GM12801 (cell line): ENCODE data around the gene PRELID1.

Source experiments
- TF ChIP-seq, protein P1 (sequence below): IDR thresholded peaks from one replicate; pipeline ENCODE4 v1.5.1; 2011; ENCODE audit warnings: control low read depth; ENCODE audit not compliant: insufficient read length; ENCODE audit errors: extremely low read depth

PRELID1 gene

GRCh38 chr5:177329883-177330282 lies 26.3 kb downstream of the PRELID1 start:
- TF ChIP-seq, protein P1, sequence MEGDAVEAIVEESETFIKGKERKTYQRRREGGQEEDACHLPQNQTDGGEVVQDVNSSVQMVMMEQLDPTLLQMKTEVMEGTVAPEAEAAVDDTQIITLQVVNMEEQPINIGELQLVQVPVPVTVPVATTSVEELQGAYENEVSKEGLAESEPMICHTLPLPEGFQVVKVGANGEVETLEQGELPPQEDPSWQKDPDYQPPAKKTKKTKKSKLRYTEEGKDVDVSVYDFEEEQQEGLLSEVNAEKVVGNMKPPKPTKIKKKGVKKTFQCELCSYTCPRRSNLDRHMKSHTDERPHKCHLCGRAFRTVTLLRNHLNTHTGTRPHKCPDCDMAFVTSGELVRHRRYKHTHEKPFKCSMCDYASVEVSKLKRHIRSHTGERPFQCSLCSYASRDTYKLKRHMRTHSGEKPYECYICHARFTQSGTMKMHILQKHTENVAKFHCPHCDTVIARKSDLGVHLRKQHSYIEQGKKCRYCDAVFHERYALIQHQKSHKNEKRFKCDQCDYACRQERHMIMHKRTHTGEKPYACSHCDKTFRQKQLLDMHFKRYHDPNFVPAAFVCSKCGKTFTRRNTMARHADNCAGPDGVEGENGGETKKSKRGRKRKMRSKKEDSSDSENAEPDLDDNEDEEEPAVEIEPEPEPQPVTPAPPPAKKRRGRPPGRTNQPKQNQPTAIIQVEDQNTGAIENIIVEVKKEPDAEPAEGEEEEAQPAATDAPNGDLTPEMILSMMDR, result no peak

- TF ChIP-seq, protein P1, result no peak
Observed at GRCh38 chr5:177330991-177331842, 27.6 kb downstream of the PRELID1 start.

DNA sequence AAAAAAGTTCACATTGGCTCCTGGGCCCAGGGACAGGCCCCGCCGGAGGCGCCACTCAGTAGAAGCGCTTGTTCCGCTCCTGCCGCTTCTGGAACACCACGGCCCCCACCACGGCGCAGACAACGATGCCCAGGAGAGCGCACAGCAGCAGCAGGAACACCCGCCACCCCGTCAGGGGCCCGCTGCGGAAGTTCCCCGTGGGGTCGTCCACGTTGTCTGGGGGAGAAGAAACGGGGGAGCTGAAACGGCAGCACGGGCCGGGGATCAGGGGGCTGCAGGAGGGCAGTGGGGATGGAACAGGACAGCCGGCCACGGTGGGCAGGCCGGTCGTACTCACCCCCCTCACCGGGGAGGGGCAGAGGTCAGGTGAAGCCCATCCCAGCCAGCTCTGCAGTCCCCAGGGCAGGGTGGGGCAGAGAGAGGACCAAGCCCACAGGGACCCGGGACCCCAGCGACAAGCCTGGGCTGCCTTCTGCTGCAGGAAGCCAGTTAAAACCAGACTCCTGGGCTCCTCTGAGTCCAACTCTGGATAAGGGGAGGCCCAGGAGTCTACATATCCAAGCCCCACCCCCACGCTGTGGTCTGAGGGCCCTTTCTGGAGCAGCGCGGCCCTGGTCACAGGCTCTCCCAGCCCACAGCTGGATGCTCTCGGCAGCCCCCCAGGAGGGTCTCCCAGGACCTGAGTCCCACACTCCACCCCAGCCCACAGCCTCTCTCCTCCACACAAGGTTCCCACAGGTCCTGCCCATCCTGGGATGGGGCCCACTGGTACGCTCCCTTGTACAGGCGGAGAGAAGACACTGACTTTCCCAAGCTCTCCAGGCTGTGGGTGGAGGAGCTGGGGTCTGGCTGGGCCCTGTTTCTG lies 28.7 kb downstream of the PRELID1 start:
- TF ChIP-seq, protein P1, result no peak

GRCh38 chr5:177332896-177333260 lies 29.3 kb downstream of the PRELID1 start:
- TF ChIP-seq, protein P1, result no peak

DNA sequence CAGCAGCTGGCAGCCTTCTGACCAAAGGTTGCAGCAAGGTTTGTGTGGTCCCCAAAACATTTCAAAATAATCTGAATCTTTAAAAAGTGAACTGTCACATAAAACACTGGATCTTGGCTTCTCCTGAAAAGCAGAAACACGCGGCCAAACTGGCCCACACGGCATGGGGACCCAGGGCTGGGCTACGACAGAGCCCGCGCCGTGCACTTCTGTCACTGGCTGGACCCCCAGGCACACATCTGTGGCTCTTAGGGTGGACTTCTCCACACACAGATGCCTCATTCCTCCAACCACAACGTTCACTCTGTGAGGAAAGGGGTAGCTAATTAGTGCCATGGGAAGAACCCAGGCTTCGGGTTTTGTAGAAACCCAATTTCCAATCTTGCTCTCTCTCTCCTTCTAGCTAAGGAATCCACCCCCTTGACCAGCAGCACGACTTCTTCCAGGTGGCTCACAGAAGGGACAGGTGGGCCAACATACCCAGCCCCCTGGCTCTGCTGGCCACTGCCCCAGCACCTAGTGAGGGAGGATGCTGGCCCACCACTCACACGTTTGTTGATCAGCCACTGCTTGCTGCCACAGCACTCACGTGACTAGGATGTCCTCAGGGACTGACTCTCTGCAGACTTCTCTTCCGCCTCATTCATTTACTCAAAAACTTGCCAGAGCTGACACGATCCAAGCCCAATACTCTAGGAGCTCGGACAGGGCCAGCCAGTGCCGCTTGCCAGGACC lies 30.0 kb downstream of the PRELID1 start:
- TF ChIP-seq, protein P1, result no peak

- TF ChIP-seq, protein P1, result no peak
Observed at GRCh38 chr5:177334155-177334551, 30.6 kb downstream of the PRELID1 start.
